Frontal cortex (tissue), 4 donors: Measurements from ENCODE around the gene OR10A4. TPM values are rescaled to one million over a fixed set of nuclear protein-coding genes. Genes with fewer than 3 reads are reported as not detected.
"Not testable (repeated sequence)": the region's sequence is repeated elsewhere in the genome, so short reads cannot be mapped to it uniquely, and the experiment has no call there.

Experiments
- DNase-seq, 2 donors: peaks; one replicate each; pipeline ENCODE4 v3.0.0; 2012; ENCODE audit warnings: low spot score in 2 of 2
- FAIRE-seq: peaks from 2 replicates; lab custom pipeline; 2012; peaks lifted over from hg19 to GRCh38; lab: Jason Lieb, UNC
- total RNA-seq: library from RNA; depleted of rRNA; stranded (reverse); fragments of >200 nt; gene quantifications from one replicate; pipeline ENCODE4 v1.2.3, GENCODE V29; 2014
- donor health status: control.
- donor health status: control.
- donor health status: control.

OR10A4 gene
- total RNA-seq, 1 donor from 2014 or later, result not detected

DNA sequence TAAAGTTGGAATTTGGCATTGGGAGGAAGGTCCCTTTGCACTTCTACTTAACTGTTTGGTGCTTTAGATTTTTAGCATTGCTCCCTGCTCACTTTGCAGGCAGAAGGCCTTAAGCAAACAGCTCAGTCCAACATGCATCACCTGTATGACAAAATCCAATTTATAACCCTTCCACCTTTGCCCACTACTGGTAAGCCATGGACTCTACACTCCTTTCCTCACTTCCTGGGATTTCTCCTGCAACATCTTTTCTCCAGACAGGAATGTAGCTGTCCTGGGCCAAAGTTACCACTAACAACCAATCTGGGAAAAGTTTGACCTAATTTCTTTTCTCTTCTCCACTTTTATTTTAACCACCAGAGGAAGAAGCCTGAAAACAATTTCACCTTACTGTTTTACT lies 17.7 kb downstream of the OR10A4 start:
- FAIRE-seq (no peak), DNase-seq (no peak)

GRCh38 chr11:6895010-6895409 lies 18.6 kb downstream of the OR10A4 start:
- DNase-seq, result no peak
- FAIRE-seq, result no peak

- FAIRE-seq, result no peak
Measured at GRCh38 chr11:6898911-6899310, 22.5 kb downstream of the OR10A4 start.

DNA sequence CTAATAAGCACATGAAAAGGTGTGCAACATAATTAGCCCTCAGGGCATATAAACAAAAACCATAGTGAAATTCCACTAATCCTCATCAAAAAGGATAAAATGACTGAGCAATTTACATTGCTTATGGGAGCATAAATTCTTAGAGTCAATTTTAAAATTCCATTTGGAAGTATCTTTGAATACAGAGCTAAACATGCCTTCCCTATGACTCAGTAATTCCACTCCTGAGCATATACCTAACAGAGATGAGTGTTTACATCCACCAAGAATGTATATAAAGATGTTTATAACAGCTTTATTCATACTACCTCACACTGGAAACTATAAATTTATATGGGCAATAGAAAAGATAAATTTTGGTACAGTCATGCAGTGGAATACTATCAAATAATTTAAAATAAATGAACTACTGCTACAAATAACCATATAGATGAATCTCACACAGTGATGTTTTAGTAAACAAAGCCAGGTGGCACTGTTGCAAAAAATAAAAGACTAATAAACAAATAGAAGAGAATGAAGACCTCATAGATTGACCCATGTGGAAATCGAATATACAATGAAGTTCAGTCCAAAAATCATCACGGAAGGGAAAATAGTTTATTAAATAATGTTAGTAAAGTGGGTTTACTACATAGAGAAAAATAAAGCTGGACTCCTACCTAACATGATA lies 24.0 kb downstream of the OR10A4 start:
- DNase-seq (no peak), FAIRE-seq (no peak)

More at GRCh38 chr11:6898911-6899310, 22.5 kb downstream of the OR10A4 start:
- DNase-seq, result no peak

GRCh38 chr11:6904804-6905203 lies 28.4 kb downstream of the OR10A4 start:
- not testable (repeated sequence) for FAIRE-seq, DNase-seq

DNA sequence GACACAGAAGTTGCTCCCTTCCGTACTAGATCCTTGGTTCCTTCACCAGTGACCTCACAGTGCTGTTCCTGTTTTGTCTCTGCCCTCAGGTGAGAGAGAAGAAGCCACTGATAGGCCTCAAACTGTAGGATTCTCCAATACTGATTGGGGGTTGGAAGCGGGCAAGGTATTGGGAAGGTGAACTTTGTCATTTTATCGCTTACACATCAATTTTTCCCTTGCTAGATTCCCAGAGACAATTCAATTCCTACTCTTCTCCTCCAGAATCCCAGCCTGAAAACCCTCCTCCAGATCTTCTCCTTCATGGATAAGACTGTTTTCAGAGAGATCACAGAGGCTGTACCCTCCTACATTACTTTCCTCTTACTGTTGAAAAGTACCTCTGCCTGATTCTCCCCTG lies 35.0 kb downstream of the OR10A4 start:
- FAIRE-seq (no peak), DNase-seq (no peak)

DNA sequence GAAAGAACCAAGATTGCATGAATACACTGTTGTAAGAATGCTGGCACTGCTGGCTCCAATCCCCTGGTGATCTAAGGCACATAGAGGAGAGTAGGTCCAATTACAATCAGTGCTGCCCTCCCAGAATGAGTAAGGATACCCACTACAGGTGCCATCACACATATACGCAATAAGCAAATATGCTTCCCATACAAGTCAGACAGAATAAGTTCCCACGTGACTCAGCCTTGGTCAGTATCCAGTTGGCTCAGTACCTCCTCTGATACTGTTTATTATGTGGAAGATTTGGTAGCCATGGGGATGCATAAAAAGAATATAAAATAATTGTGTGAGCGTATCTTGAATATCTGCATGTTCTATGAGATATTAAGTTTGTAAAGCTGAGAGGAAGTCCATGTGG lies 35.5 kb downstream of the OR10A4 start:
- FAIRE-seq (no peak), DNase-seq (no peak)

- FAIRE-seq (no peak), DNase-seq (no peak)
Measured at GRCh38 chr11:6919698-6920097, 43.3 kb downstream of the OR10A4 start.

DNA sequence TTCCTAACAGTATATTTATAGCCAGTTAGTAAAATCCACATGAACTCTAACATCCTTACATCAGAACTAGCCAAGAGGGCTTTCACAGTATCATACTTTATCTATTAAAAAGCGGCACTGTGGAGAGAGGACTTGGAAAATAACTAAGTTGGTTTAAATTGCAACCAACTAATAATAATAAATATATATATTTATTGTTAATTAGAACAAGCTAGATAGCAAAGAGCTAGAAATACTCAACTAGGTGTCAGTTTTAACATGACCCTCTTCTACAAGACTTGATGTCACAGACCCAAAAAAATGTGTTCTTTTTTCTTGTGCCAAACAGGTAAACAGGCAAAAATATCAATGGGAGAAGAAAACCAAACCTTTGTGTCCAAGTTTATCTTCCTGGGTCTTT lies 44.3 kb downstream of the OR10A4 start, which contains the start of gene OR2D3:
TSS of gene OR2D3 (plus strand) at position 301 of the 400 bp plus-strand sequence. CDS start at position 301, 0 bp downstream.
- FAIRE-seq (no peak), DNase-seq (no peak)

- peak; percentile 36 for FAIRE-seq
- no peak for DNase-seq
Measured at GRCh38 chr11:6925007-6925577, 48.7 kb downstream of the OR10A4 start.

- no peak for FAIRE-seq
- peak in 1 of 2 donors; percentile 4 for DNase-seq
Measured at GRCh38 chr11:6925636-6926207, 49.3 kb downstream of the OR10A4 start.

DNA sequence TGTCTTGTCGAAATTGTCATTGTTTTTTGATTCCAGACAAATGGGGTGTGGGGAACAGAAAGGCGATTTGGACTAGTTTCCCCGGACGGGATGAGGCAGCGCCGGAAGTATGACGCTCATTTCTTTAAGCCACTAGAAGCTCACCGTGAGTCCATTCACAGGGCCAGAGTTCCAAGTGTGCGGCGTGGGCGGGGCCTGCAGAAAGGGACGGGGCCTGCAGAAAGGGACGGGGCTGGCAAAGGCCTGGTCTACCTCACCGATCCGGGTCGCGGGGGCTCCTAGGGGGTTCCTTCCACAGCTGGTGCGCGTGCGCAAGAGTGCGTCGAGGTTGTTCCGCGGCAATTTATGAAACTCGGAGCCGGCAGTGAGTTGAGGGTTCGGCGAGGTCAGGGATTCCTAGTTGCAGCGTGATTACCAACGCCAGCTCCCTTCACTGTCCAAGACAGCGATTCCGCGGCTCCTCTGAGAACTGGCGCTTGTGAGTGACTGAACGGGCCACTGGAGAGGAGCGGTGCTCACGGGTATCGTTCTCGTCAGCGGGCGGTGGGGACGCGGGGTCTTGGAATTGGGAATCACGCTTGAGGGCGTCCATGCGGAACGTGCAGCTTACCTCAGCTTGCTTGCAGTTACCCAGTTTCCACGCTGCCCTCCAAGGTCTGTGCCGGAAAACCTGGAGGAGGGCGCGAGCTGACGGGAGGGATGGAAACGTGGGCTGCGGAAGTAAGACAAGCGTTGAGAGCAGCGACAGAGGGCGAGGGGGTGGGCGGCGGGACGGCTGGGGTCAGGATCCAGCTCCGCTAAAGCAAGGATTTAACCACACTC lies 50.0 kb downstream of the OR10A4 start, which contains the start of gene ZNF215:
TSS of gene ZNF215 (plus strand) at position 219 of the 822 bp plus-strand sequence. CDS start 5,847 bp downstream, outside the sequence.
- FAIRE-seq (no peak), DNase-seq (peak in 1 of 2 donors; percentile 25)

DNA sequence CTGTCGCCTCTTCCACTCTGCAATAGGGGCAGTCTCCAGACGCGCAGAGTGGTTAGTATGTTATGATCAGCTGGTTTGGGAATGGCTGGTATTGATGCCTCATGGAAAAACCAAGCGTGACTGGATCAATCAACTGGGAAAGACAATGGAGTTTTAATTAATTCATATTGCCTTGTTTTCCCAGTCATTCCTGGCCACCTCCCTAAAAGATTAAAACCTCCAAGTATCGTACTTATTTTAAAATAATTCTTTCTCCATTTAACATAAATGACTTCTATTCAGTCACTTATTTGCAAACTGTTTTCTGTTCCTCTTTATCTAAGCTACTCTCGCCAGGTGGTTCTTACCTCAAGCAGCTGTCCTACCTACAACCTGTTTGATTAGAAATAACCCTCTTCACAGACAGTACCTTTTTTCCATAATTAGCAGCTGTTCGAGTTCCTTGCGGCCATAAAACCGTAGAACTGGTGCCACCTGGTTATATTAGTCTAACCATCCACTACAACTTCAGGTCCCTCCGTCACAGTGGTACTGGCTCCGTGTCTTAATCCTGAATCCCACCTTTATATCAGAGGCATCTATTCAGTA lies 50.7 kb downstream of the OR10A4 start:
- FAIRE-seq (no peak), DNase-seq (no peak)

Other genes with a start within 250 kb of the OR10A4 start
- gene DCHS1, start 220.8 kb upstream of the OR10A4 start, total RNA-seq, result 38.3 TPM
- 18.8 TPM for gene MRPL17, start 193.3 kb upstream of the OR10A4 start, total RNA-seq
- gene OR2AG2, start 104.6 kb upstream of the OR10A4 start, total RNA-seq, result 0.41 TPM
- gene OR2AG1, start 93.6 kb upstream of the OR10A4 start, total RNA-seq, result not detected
- gene OR6A2, start 76.9 kb upstream of the OR10A4 start, total RNA-seq, result 0.41 TPM
- gene OR10A5, start 30.9 kb upstream of the OR10A4 start, total RNA-seq, result not detected
- gene OR10A2, start 13.6 kb upstream of the OR10A4 start, total RNA-seq, result not detected
- gene OR2D2, start 15.9 kb downstream of the OR10A4 start, total RNA-seq, result 0.41 TPM
- gene OR2D3, start 44.4 kb downstream of the OR10A4 start, total RNA-seq, result not detected
- gene ZNF215, start 49.8 kb downstream of the OR10A4 start, total RNA-seq, result 5.3 TPM
- 15.9 TPM for gene ZNF214, start 143.7 kb downstream of the OR10A4 start, total RNA-seq
- gene NLRP14, start 143.9 kb downstream of the OR10A4 start, total RNA-seq, result 0.41 TPM
- not detected for gene RBMXL2, start 212.4 kb downstream of the OR10A4 start, total RNA-seq